ENCODE measurements around the gene ZNF605. TPM values are rescaled to one million over a fixed set of nuclear protein-coding genes. Genes with fewer than 3 reads are reported as not detected.

ZNF605 gene
- total and polyA plus RNA-seq, 9 of the 15 experiments (the other 6 are each of a cell fraction or from before 2014, with no cell fraction given), result 0.45 to 1.1 (median 0.68) TPM

GRCh38 chr12:132986001-132986884 lies 30.1 kb upstream of the ZNF605 start, which contains the start of gene ZNF26 (continued):
- TF ChIP-seq DDX20 (tag; IDR thresholded peaks at IDR 0.05; ENCODE audit: low read depth), result no peak
- TF ChIP-seq ZNF212 (CRISPR knock-in tag; IDR thresholded peaks at IDR 0.05), result no peak
- TF ChIP-seq CTBP1 (IDR thresholded peaks at IDR 0.05; ENCODE audit: borderline replicate concordance), result peak; percentile 37; the same call in 1 of the 2 replicates
- TF ChIP-seq ATF3 (IDR thresholded peaks at IDR 0.05), result no peak
- TF ChIP-seq ATF3 (CRISPR knock-in tag; conservative IDR thresholded peaks at IDR 0.05), result no peak
- TF ChIP-seq NONO (IDR thresholded peaks at IDR 0.05; ENCODE audit: low read depth in 2 of 2, low read length in 1 of 2), result no peak
- TF ChIP-seq CTCFL (IDR thresholded peaks at IDR 0.05; ENCODE audit: borderline replicate concordance, insufficient read depth, low read depth, low read length, poor library complexity, severe bottlenecking), result no peak
- TF ChIP-seq ARID4B (CRISPR knock-in tag; IDR thresholded peaks at IDR 0.05), result peak; percentile 95
- TF ChIP-seq HINFP (tag; conservative IDR thresholded peaks at IDR 0.05; ENCODE audit: low read depth), result no peak
- peak; percentile 92 to 94 for TF ChIP-seq TBL1XR1 (IDR thresholded peaks at IDR 0.05; ENCODE audit: low read length in 2 of 2)
- peak in 1 of 2 experiments; percentile 71; a peak in 2 of 4 replicates for TF ChIP-seq CSDE1 (IDR thresholded peaks at IDR 0.05)
- no peak for TF ChIP-seq TEAD2 (tag; IDR thresholded peaks at IDR 0.05)
- no peak for TF ChIP-seq JUNB (CRISPR knock-in tag; conservative IDR thresholded peaks at IDR 0.05)
- TF ChIP-seq ZNF316 (IDR thresholded peaks at IDR 0.05), result no peak
- no peak for TF ChIP-seq CHD2 (IDR thresholded peaks at IDR 0.05; ENCODE audit: low read depth, low read length)
